Heart right ventricle (tissue), 16 donors: ENCODE results near the gene MYO10. TPM values are rescaled to one million over a fixed set of nuclear protein-coding genes. Genes with fewer than 3 reads are reported as not detected.

Source experiments
- ATAC-seq, 8 donors: fragments of 200-7000 bp; cut with Tn5 transposase; one replicate each; pipeline ENCODE4 v1.9.1; 2020; ENCODE audit warnings: mild to moderate bottlenecking in 8 of 8, moderate library complexity in 8 of 8, moderate number of reproducible peaks in 1 of 8
- DNase-seq, 2 donors: peaks; one replicate each; pipeline ENCODE4 v3.0.0-alpha.2; 2020
- H3K27ac ChIP-seq, 10 donors: fragments of 200-600 bp; sonication (generic) in 2 of 10; one replicate each; pipeline versions ENCODE4 v1.5.0 to v1.8.0; 2020 to 2022; ENCODE audit warnings: mild to moderate bottlenecking in 3 of 10
- H3K27me3 ChIP-seq, 7 donors: fragments of 200-600 bp; one replicate each; pipeline ENCODE4 v1.8.0; 2021 to 2022; ENCODE audit warnings: mild to moderate bottlenecking in 2 of 7
- H3K36me3 ChIP-seq, 9 donors: fragments of 200-600 bp; sonication (generic) in 1 of 9; one replicate each; pipeline versions ENCODE4 v1.5.0 to v1.8.0; 2020 to 2022; ENCODE audit warnings: mild to moderate bottlenecking in 2 of 9
- H3K4me1 ChIP-seq, 9 donors: fragments of 200-600 bp; sonication (generic) in 1 of 9; one replicate each; pipeline versions ENCODE4 v1.5.0 to v1.8.0; 2020 to 2022; ENCODE audit warnings: mild to moderate bottlenecking in 4 of 9
- H3K4me3 ChIP-seq, 10 donors: fragments of 200-600 bp; sonication (generic) in 2 of 10; one replicate each; pipeline versions ENCODE4 v1.5.0 to v1.8.0; 2020 to 2022; ENCODE audit warnings: mild to moderate bottlenecking in 7 of 10, moderate library complexity in 2 of 10
- H3K9me3 ChIP-seq, 11 donors: fragments of 200-600 bp in 10 of 11; sonication (generic) in 2 of 11; one replicate each; pipeline versions ENCODE4 v1.5.0 to v1.8.0; 2013 to 2022; ENCODE audit warnings: mild to moderate bottlenecking in 2 of 11, control low read depth in 1 of 11, moderate library complexity in 1 of 11
- WGBS, 2 donors: extraction: QIAGEN DNeasy Blood & Tissue Kit; methylation state at CpG; one replicate each; pipeline ENCODE4 v1.1.7; 2013; ENCODE audit warnings: inconsistent platforms in 1 of 2; 5-methylcytosine and 5-hydroxymethylcytosine counted together
- intact Hi-C, 10 donors: fragments of 100-400 bp; cut with DNase I; formaldehyde crosslinking; loops; one replicate each; pipeline versions ENCODE4 v1.11.1 to v1.14.2; 2022
- polyA plus RNA-seq, 2 donors: library from polyadenylated mRNA; stranded (reverse); fragments of 200-250 nt; gene quantifications; one replicate each; pipeline ENCODE4 v1.2.3, GENCODE V29; 2013
- total RNA-seq, 10 donors: library from RNA; stranded (reverse); fragmentation: NEBNext Ultra II Directional in 3 of 10; extraction: Animal tissue kit (Norgen Biotek cat#: 25700) in 3 of 10; gene quantifications; one replicate each; pipeline versions ENCODE4 v1.2.1 to v1.2.4, GENCODE V29; 2021 to 2023
- TF ChIP-seq, protein P1 (sequence below), 9 donors: fragments of 200-600 bp; sonication (generic) in 2 of 9; IDR thresholded peaks; one replicate each; pipeline versions ENCODE4 v1.5.0 to v1.8.0; 2021 to 2022; ENCODE audit warnings: antibody characterized with exemption in 9 of 9, mild to moderate bottlenecking in 5 of 9, moderate library complexity in 1 of 9
- donor health status: Arrhythmogenic right ventricular cardiomyopathy.
- donor health status: ischemic (EF 13 %, LVEDD 7.1; RV severe dilation, severe dysfunction).
- donor health status: healthy with polysubstance abuse.
- donor health status: DM: no; HTN: yes; CAD: no.
- donor health status: DM: no; HTN: no; CAD: no.
- donor health status: ischemic (EF 25% LVEDD 6.9; RV normal size, moderate dysfunction).
- donor health status: ischemic (EF 25% LVEDD 5.7; RV mildly dilated, moderate dysfunction).
- donor health status: healthy.
- donor health status: DM: yes; HTN: yes; CAD: no.
- donor health status: Ischemic cardiomyopathy.
- donor health status: ischemic (EF 35%, LVEDD 5.7; RV mildly dilated, moderate dysfunction).
- donor health status: nonischemic (EF 11% LVEDD 7.7; RV severe dilation, severe dysfunction).
- donor health status: DM: yes; HTN: yes; CAD: no.
- donor health status: PGD.
- donor health status: ischemic (EF 29% LVEDD 5.4; RV normal size, mild dysfunction).
- donor health status: nonischemic (EF 23%, LVEDD 6.1; RV moderate dilation, normal function).

The MYO10 gene
- total and polyA plus RNA-seq, 12 donors, result 1.2 to 8.2 (median 4.6) TPM

DNA sequence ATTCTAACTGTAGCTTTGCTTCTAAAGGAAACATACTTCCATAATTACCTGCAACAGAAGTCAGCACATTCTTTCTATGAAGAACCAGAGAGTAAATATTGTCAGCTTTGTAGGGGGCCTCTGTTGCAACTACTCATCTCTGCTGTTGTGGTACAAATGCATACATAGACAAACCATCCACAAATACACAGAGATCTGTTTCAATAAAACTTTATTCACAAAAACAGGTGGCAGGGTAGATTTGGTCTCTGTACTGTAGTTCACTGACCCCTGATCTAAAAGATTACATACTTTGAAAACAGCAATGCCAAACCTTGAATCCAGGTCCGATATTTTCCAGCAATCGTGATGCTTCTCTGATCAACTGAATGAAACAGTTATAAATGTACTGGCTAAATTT lies 274.4 kb downstream of the MYO10 start:
- ATAC-seq (no peak), DNase-seq (no peak)
- Histone ChIP-seq H3K9me3 (peaks cover 0 to 8% (median 0%) of the 10 kb centered on the region in 11 donors), H3K27ac (no peak overlapping the region), H3K27me3 (no peaks in the 10 kb centered on the region), H3K36me3 (peaks cover 0 to 22% (median 0%) of the 10 kb centered on the region in 9 donors), H3K4me3 (no peak overlapping the region), H3K4me1 (peaks cover 0 to 20% (median 14%) of the 10 kb centered on the region in 9 donors)
- intact Hi-C loops, result loop anchor here in 7 of 10 donors (5.0 to 10.0 kb wide), 5 partner anchors 34 to 317 kb away; no protein-coding TSS in a partner anchor
- WGBS, 2 donors, result 96 to 99% methylated on average over 2 of the region's 2 CpGs
- TF ChIP-seq, protein P1, sequence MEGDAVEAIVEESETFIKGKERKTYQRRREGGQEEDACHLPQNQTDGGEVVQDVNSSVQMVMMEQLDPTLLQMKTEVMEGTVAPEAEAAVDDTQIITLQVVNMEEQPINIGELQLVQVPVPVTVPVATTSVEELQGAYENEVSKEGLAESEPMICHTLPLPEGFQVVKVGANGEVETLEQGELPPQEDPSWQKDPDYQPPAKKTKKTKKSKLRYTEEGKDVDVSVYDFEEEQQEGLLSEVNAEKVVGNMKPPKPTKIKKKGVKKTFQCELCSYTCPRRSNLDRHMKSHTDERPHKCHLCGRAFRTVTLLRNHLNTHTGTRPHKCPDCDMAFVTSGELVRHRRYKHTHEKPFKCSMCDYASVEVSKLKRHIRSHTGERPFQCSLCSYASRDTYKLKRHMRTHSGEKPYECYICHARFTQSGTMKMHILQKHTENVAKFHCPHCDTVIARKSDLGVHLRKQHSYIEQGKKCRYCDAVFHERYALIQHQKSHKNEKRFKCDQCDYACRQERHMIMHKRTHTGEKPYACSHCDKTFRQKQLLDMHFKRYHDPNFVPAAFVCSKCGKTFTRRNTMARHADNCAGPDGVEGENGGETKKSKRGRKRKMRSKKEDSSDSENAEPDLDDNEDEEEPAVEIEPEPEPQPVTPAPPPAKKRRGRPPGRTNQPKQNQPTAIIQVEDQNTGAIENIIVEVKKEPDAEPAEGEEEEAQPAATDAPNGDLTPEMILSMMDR (IDR thresholded peaks at IDR 0.05), result no peak

DNA sequence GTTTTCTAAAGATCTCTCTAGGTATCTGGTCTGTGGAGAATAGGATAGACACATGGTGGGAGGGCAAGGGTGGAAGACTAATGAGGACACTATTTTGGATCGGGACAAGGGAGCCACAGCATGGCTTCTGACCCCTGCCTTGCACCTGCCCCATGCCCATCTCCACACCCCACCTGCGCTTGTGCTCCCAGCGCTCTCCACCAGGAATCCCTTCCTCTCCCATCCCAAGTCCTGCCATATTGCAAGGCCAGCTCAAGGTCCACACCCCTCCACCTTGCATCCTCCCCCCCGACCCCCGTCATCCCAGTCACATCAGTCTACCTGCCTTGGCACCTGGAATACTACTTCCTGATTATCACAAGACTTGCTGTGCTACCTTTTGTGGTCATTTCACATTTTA lies 275.1 kb downstream of the MYO10 start:
- intact Hi-C loops, result loop anchor here in 7 of 10 donors (5.0 to 10.0 kb wide), 5 partner anchors 34 to 316 kb away; no protein-coding TSS in a partner anchor
- peaks cover 0 to 15% (median 0%) of the 10 kb centered on the region in 9 donors for H3K36me3 ChIP-seq
- DNase-seq (no peak), ATAC-seq (no peak)
- H3K4me3 ChIP-seq, result no peak overlapping the region
- no peak overlapping the region for H3K27ac ChIP-seq
- peaks cover 0 to 13% (median 10%) of the 10 kb centered on the region in 9 donors for H3K4me1 ChIP-seq
- 71 to 92% methylated on average over 5 of the region's 5 CpGs for WGBS, 2 donors
- peaks cover 0 to 8% (median 0%) of the 10 kb centered on the region in 11 donors for H3K9me3 ChIP-seq
- TF ChIP-seq, protein P1 (IDR thresholded peaks at IDR 0.05), result no peak
- no peaks in the 10 kb centered on the region for H3K27me3 ChIP-seq

DNA sequence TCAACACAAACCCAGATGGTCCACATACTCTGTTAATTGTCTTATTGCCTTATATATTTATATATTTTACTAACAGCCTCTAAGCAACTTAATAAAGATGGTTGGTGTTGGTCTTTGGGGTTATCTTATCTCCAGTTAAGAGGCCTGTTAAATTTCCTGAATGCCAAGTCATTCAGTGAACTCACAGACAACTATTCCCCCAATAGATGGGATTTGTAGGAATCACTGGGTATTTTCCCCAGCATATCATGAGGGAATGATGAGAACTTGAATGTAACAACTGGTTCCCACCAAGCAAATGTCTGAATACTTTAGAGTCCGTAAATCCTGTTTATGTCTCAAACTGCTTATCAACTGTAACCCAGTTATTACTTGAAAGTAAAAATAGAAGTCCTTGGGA lies 276.6 kb downstream of the MYO10 start:
- DNase-seq, result no peak
- ATAC-seq, result no peak
- peaks cover 0 to 6% (median 0%) of the 10 kb centered on the region in 9 donors for H3K36me3 ChIP-seq
- H3K9me3 ChIP-seq, result peaks cover 0 to 8% (median 0%) of the 10 kb centered on the region in 11 donors
- H3K27me3 ChIP-seq, result no peaks in the 10 kb centered on the region
- peaks cover 0 to 10% (median 0%) of the 10 kb centered on the region in 9 donors for H3K4me1 ChIP-seq
- intact Hi-C loops, result no loop called here
- TF ChIP-seq, protein P1 (IDR thresholded peaks at IDR 0.05), result no peak
- H3K4me3 ChIP-seq, result no peak overlapping the region
- WGBS, 2 donors, result 68 to 75% methylated on average over 1 of the region's 1 CpG
- no peak overlapping the region for H3K27ac ChIP-seq

DNA sequence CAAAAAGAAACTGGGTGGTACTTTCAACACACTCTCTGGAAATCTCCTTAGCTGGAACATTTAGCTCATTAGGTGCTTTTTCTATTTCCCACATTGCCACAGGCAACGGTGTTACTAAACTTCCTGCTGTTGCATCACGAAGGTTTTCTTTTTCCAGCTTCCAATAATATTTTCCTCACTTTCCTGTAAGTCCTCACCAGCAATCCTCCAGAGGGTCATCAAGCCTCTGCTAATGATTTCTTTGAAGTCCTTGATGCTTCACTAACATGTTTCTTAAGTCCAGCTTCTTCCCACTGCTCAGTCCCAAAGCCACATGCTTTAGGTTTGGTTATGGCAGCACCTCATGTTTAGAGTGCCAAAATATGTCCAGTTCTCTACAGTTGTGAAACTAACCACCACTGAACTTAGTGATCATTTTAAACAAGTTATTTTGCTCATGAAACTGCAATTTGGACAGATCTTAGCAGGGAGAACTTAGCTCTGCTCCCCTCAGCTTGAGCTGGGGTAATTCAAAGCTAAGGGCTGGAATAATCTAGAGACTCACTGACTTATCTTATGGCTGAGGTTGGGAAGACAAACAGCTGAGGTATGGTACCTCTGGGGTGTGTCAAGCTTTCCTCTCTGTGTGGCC lies 279.4 kb downstream of the MYO10 start:
- intact Hi-C loops, result no loop called here
- H3K27ac ChIP-seq, result peak overlapping the region in 1 of 10 donors; percentile 64
- no peaks in the 10 kb centered on the region for H3K36me3 ChIP-seq
- WGBS, 2 donors, result 53 to 66% methylated on average over 2 of the region's 2 CpGs
- H3K9me3 ChIP-seq, result peaks cover 0 to 8% (median 0%) of the 10 kb centered on the region in 11 donors
- H3K4me3 ChIP-seq, result no peak overlapping the region
- DNase-seq (no peak), ATAC-seq (peak in 3 of 8 donors; percentile 37 to 52 (median 42))
- TF ChIP-seq, protein P1 (IDR thresholded peaks at IDR 0.05), result no peak
- H3K27me3 ChIP-seq, result no peaks in the 10 kb centered on the region
- H3K4me1 ChIP-seq, result peaks cover 0 to 10% (median 0%) of the 10 kb centered on the region in 9 donors
